GM19372 (cell line): ENCODE results near the gene IPO7.
"Not testable (repeated sequence)": the region's sequence is repeated elsewhere in the genome, so short reads cannot be mapped to it uniquely, and the experiment has no call there.

Source experiments
- ATAC-seq: cut with Tn5 transposase; IDR thresholded peaks from one replicate; pipeline ENCODE4 v1.9.1; 2021; ENCODE audit warnings: mild to moderate bottlenecking, low read depth, moderate library complexity; ENCODE audit not compliant: unreplicated experiment

Gene IPO7

DNA sequence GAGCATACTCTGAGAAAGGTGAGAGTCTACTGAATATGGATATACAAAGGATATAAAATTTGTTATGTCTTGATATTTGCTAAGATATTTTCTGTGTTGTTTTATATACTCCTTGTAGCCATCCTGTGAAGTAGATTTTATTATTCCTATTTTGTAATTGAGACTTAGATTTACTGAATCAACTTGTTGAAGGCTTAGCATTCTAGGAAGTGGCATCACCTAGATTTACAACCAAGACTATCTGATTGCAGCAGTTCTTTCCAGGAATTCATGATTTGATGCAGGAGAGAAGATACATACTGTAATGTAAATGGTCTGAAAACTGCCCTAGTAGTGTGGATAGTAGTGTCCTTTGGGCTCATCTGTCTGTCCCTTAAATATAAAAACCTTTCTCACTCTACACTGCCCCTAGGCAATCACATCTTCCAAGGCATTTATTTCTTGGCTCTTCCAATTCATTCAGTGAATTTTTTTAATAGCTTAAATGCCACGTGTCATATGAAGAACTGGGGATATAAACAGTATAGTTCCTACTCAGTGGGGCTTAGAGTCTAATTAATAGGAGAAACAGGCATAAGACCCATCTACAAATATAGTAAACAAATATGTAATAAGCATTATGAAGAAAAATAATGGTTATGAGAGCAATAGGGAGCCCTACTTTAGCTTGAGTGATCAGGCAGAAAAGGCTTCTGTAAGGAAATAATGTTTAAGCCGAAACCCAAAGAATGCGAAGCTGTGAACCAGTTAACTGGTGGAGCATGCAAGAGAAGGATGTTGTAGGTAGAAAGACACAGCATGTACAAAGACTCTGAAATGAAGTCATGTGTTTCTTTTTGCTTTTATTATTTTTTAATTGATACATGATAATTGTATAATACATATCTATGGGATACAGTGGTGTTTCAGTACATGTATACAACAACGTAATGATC, 13.6 kb downstream of the IPO7 start:
- no peak for ATAC-seq

- no peak for ATAC-seq
These were observed 15.0 kb downstream of the IPO7 start for GRCh38 chr11:9399466-9399865.

DNA sequence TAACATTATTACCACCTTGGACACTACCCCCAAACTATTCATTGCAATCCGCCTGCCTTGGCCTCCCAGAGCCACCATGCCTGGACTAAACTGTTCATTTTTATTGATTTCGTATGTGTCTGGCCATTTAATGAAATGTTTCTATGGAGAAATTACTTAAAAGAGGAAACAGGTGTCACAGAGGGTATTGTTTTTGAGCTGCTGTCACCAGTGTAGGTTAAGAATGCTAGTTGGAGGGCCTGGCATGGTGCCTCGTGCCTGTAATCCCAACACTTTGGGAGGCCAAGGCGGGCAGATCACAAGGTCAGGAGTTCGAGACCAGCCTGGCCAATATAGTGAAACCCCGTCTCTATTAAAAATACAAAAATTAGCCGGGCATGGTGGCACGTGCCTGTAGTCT, 17.4 kb downstream of the IPO7 start:
- not testable (repeated sequence) for ATAC-seq

- no peak for ATAC-seq
These were observed 44.3 kb downstream of the IPO7 start for GRCh38 chr11:9428706-9429105.

GRCh38 chr11:9438611-9439010, 54.2 kb downstream of the IPO7 start:
- ATAC-seq, result no peak

GRCh38 chr11:9446230-9446629, 61.8 kb downstream of the IPO7 start:
- ATAC-seq, result no peak

DNA sequence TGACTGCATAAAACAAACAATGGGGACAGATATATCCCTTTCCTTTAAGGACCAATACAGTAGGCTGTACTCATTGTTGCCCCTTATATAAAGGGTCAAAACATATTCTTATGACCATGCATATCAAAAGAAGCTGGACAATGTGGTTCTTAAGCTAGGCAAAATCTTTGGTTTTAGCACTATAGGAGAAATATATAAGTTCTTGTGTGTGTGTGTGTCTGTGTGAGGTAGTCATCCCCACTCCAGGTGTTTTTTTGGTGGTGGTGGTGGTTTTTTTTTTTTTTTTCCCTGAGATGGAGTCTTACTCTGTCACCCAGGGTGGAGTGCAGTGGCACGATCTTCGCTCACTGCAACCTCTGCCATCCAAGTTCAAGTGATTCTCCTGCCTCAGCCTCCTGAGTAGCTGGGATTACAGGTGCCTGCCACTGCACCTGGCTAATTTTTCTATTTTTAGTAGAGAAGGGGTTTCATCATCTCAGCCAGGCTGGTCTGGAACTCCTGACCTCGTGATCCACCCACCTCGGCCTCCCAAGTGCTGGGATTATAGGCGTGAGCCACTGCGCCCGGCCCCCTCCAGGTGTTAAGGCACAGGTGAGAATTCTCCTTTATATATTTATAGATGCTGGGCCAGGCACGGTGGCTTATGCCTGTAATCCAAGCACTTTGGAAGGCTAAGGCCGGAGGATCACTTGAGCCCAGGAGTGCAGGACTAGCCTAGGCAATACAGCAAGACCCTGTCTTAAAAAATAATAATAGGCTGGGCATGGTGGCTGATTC, 64.3 kb downstream of the IPO7 start:
- no peak for ATAC-seq

DNA sequence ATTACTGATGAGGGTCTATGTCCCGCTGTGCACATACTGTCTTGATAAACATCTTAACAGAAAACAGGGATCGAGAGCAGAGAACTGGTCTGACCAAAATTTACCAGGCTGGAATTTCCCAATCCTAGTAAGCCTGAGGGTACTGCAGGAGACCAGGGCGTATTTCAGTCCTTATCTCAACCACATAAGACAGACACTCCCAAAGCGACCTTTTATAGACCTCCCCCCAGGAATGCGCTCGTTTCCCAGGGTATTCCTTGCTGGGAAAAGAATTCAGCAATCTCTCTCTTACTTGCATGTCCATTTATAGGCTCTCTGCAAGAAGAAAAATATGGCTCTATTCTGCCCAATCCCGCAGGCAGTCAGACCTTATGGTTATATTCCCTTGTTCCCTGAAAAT, 67.6 kb downstream of the IPO7 start:
- ATAC-seq, result not testable (repeated sequence)

DNA sequence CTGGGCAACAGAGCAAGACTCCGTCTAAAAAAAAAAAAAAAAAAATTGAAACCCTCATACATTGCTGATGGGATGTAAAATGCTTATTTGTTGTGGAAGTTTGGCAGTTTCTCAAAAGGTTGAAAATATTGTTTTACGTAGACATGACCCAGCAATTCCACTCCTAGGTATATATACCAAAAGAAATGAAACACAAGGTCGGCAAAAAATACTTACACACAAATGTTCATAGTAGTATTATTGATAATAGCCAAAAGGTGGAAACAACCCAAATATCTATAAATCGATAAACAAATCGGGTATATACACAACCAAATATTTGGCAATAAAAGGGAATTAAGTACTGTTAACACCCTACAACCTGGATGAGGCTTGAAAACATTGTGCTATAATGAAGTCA, 71.3 kb downstream of the IPO7 start:
- no peak for ATAC-seq

DNA sequence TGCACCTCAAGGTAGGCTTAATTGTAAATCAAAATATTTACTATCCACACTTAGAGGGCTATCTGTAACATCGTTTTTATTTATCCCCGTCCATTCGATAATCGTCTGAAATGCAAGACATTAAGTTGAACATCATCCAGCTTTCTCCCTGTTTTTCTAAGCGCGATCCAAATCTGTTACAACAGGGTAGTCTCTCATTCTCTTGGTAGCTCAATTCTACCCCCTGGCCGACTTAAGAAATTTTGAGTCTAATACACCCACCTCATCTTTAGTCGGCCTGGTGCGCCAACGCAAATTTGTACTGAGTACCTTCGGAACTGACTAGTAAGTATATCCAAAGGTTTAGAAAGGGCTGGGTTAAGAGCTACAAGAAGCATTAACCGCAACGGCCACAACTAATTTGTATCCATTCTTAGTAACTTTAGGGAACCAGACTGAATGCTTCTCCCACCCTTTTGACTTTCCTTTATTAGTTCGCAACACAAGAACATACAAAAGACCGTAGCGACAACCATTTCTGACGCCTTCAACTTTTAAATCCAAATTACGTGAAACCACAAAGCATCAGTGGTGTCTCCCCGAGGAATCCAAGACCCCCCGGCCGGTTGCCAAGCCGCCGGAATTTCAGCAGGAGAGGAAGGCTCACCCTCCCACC, 75.3 kb downstream of the IPO7 start:
- ATAC-seq, result no peak

DNA sequence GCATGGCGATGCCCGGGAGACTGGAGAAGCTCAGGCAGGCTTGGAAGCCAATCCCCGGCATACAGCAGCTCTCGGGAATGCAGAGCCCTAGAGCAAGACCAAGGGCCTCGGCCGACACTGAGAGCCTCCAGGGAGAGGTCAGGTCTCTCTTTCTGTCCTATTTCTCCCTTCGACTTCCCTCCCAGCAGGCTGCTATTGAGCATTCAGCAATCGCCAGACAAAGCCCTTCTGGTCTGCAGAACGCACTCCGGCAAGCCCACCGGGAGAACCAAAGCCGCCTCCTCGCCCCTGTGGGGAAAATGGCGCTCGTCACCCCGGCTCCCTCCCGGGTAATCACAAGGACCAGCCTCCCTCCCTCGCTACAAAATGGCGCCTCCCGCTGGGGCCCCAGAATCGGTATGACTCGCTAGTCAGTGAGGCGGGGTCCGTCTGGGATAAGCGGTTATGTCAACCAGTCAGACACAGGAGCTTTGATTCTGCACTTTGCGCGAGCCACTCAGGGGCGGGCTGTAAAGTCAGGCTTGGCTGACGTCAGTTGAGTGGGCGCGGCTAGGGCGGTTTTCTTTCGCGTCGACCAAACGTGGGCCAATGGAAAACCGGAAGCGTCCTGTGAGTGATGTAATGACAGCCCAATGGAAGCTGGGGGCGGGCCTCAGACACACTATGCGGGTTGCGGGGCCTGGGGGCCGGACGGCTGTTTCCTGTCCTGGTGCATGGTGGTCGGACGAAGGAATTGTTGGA, 76.0 kb downstream of the IPO7 start, which contains the start of gene ZNF143:
Gene ZNF143, plus strand, starts transcription at position 691 of the 741 bp plus-strand sequence. CDS start 10,297 bp downstream, outside the sequence.
- ATAC-seq, result peak; percentile 77

GRCh38 chr11:9461063-9461759, 76.8 kb downstream of the IPO7 start:
- peak; percentile 49 for ATAC-seq

DNA sequence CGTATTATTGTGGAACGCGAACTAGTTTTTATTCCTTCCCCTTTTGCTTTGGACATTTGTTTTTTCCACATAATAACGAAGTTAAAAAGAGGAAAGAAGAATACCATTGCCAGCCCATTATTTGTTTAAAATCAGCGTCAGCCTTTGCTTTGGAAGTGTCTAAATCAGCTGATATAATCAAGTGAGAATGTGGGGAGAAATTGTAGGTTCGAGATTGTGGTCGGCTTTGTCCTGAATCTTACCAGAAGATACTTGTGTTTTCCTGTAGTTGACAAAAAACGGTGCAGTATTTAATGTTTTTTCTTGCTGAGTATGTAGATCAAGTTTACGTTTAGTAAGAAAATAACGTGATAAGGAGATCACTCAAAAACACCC, 77.3 kb downstream of the IPO7 start:
- ATAC-seq, result no peak

DNA sequence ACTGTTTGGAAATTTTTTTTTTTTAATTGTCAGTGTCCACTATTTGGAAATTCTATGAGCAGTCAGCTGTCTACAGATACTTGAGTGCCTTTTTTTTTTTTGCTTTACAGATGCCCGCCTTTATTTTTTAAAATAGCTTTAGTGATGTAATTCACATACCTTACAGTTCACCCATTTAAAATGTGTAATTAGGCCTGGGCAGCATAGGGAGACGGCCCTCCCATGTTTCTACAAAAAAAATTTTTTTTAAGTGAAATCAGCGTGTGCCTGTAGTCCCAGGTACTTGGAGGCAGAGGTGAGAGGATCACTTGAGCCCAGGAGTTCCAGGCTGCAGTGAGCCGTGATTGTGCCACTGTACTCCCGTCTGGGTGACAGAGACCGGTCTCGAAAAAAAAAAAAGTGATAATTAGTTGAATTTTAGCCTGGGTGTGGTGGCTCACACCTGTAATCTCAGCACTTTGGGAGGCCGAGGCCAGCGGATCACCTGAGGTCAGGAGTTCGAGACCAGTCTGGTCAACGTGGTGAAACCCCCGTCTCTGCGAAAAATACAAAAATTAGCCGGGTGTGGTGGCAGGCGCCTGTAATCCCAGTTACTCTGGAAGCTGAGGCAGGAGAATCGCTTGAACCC, 77.8 kb downstream of the IPO7 start:
- ATAC-seq, result no peak

DNA sequence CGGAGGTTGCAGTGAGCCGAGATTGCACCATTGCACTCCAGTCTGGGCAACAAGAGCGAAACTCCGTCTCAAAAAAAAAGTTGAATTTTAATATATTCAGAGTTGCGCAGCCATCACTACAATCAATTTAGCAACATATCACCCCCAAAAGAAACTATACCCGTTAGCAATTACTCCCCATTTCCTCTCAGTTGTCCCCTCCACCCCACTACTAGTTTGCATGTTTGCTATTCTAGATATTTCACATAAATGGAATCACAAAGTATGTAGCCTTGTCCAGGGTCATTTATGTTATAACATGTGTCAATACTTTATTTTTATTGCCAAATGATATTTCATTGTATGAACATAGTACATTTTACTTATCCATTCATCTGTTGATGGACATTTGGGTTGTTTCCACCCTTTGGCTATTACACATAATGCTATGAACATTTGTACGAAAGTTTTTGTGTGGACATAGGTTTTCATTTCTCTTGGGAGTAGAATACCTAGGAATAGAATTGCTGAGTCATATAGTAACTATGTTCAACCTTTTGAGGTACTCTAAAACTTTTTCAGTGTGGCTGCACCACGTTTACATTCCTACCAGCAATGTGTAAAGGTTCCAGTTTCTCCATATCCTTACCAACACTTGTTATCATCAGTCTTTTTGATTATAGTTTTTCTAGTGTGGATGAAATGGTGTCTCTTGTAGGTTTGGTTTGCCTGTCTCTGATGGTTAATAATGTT, 78.5 kb downstream of the IPO7 start:
- ATAC-seq, result no peak

- ATAC-seq, result no peak
These were observed 86.3 kb downstream of the IPO7 start for GRCh38 chr11:9470765-9471164.

DNA sequence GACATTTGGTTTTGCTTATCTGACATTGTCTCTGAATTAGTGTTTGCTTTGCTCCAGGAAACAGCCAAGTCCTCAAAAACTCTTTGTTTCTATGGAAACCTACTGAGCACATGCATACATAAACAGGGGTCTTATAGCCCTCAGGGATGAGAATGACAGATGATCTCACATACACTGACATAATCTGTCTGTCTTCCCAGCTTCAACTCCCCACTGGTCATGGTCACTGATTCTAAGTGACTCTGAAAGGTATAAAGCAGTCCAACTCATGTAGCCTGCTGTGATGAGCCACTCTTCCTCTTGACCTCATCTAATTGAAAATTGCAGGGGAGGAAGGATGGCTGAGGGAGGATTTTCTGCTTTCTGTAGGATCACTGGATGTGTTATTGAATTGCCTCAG, 89.0 kb downstream of the IPO7 start:
- ATAC-seq, result no peak

- no peak for ATAC-seq
These were observed 95.4 kb downstream of the IPO7 start for GRCh38 chr11:9479899-9480298.
